ENCODE results near the gene UCK2. TPM values are rescaled to one million over a fixed set of nuclear protein-coding genes. Genes with fewer than 3 reads are reported as not detected.

The UCK2 gene
- total RNA-seq, 1 experiment from 2014 or later, result 77.9 TPM

GRCh38 chr1:165898837-165899236 is 71.4 kb downstream of the UCK2 start:
- no peaks in the 10 kb centered on the region for H3K4me1 ChIP-seq (ENCODE audit: insufficient read depth, low read length)
- H2AK5ac ChIP-seq (ENCODE audit: insufficient read length, low read length), result no peak overlapping the region
- H3K14ac ChIP-seq (ENCODE audit: insufficient read depth, low read length), result no peak overlapping the region
- no peak overlapping the region for H2AFZ ChIP-seq (ENCODE audit: low read length)
- H3K56ac ChIP-seq (ENCODE audit: insufficient read length, low read depth, low read length), result no peak overlapping the region
- no peaks in the 10 kb centered on the region for H3K9me3 Mint-ChIP-seq
- H2BK15ac ChIP-seq (ENCODE audit: low read depth, low read length), result no peak overlapping the region
- no peak for TF ChIP-seq CTCF (conservative IDR thresholded peaks at IDR 0.05)
- H3K4me1 Mint-ChIP-seq, result peaks cover 0 to 4% of the 10 kb centered on the region in 2 experiments; a peak in 1 of 4 replicates
- H3K23ac ChIP-seq (ENCODE audit: insufficient read length, low read depth, low read length), result no peak overlapping the region
- no peak overlapping the region for H3K4me3 Mint-ChIP-seq
- no peak overlapping the region for H3T11ph ChIP-seq (ENCODE audit: low read length)
- H4K91ac ChIP-seq (ENCODE audit: insufficient read length, low read depth, low read length), result no peak overlapping the region
- no peak overlapping the region for H2BK5ac ChIP-seq (ENCODE audit: insufficient read length, low read length)
- no peaks in the 10 kb centered on the region for H3K9me3 ChIP-seq (ENCODE audit: control insufficient read depth, low read depth, low read length)
- no peak overlapping the region for H3K18ac ChIP-seq (ENCODE audit: insufficient read length, low read depth, low read length)
- no peaks in the 10 kb centered on the region for H3K79me1 ChIP-seq (ENCODE audit: insufficient read depth, low read depth, low read length, poor library complexity, severe bottlenecking)
- H3K27ac ChIP-seq (ENCODE audit: insufficient read length, low read depth, low read length), result no peak overlapping the region
- no peak overlapping the region for H2BK20ac ChIP-seq (ENCODE audit: low read depth, low read length, poor library complexity, severe bottlenecking)
- H3K23me2 ChIP-seq (ENCODE audit: insufficient read length, low read depth, low read length, poor library complexity, severe bottlenecking), result no peaks in the 10 kb centered on the region
- no peak overlapping the region for H3K9ac ChIP-seq (ENCODE audit: extremely low read depth, insufficient read length, low read length)
- peaks cover 53 to 83% (median 81%) of the 10 kb centered on the region in 3 experiments; a peak in 6 of 7 replicates for H3K36me3 Mint-ChIP-seq (ENCODE audit: insufficient read depth in 1 of 3, low read depth in 3 of 3)
- H2BK12ac ChIP-seq (ENCODE audit: insufficient read length, low read depth, low read length), result no peak overlapping the region
- no peaks in the 10 kb centered on the region for H3K27me3 Mint-ChIP-seq (ENCODE audit: low read depth)
- no peak overlapping the region for H3K4me2 ChIP-seq (ENCODE audit: insufficient read depth, insufficient read length, low read length)
- no peak overlapping the region for H4K8ac ChIP-seq (replicated peaks; ENCODE audit: insufficient read length, low read depth, low read length)
- H3K27me3 ChIP-seq (ENCODE audit: insufficient read depth, low read length), result no peaks in the 10 kb centered on the region
- no CpG with 5 or more reads among the region's 3 CpGs for WGBS (ENCODE audit: extremely low coverage, insufficient read length, low lambda C conversion rate)
- no peaks in the 10 kb centered on the region for H4K20me1 ChIP-seq (ENCODE audit: control insufficient read depth, insufficient read depth, insufficient read length)
- 0 out of 2 replicates have a peak, but pooled peaks cover 1% of the 10 kb centered on the region for H3K79me2 ChIP-seq (ENCODE audit: insufficient read depth, low read length)
- peak overlapping the region; percentile 17 to 73 (median 42); a peak in 4 of 7 replicates for H3K27ac Mint-ChIP-seq
- no peak overlapping the region for H4K5ac ChIP-seq (ENCODE audit: insufficient read length, low read depth, low read length)
- peak; percentile 14 for DNase-seq
- no peak overlapping the region for H2BK120ac ChIP-seq (ENCODE audit: low read depth, low read length, poor library complexity, severe bottlenecking)
- no peak overlapping the region for H3K4ac ChIP-seq (ENCODE audit: low read depth, low read length)
